Right renal pelvis (tissue), 4 donors: ENCODE data around the gene CPE. TPM values are rescaled to one million over a fixed set of nuclear protein-coding genes. Genes with fewer than 3 reads are reported as not detected.
A peak's percentile ranks its signal among the peaks of the same experiment; 100 is the strongest.

Experiments
- DNase-seq, 4 donors: peaks; one replicate each; pipeline ENCODE4 v3.0.0-alpha.2; 2013; ENCODE audit warnings: low read depth in 4 of 4, low spot score in 3 of 4, missing footprints in 1 of 4
- polyA plus RNA-seq, 4 donors: library from polyadenylated mRNA; unstranded; fragments of 120-200 nt; gene quantifications; one replicate each; pipeline ENCODE4 v1.2.1, GENCODE V29; 2013; ENCODE audit not compliant: insufficient read length in 4 of 4

The CPE gene
- polyA plus RNA-seq, 4 donors: 123 to 179 (median 151) TPM

- no peak for DNase-seq
Observed at GRCh38 chr4:165504184-165504583, 125.4 kb downstream of the CPE start.

GRCh38 chr4:165505958-165506837 lies 127.4 kb downstream of the CPE start:
- DNase-seq: no peak

DNA sequence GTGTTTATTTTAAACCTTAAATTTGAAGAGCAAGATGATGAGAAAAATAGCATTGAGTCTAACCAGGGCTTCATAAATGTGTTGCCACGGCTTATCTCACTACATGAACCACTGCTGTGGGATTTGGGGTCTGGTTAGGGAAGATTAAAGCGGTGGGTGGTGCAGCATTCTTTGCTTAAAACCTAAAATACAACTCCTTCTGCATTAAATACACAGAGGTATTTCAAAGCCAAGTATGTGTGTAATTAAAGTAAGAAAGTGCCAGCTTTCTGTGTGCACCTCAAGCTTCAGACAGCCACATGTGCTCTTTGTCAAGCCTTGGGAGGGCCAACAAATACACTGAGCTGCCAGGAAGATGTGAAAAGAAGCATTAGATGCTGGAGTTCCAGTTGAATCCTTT lies 128.0 kb downstream of the CPE start:
- no peak for DNase-seq

DNA sequence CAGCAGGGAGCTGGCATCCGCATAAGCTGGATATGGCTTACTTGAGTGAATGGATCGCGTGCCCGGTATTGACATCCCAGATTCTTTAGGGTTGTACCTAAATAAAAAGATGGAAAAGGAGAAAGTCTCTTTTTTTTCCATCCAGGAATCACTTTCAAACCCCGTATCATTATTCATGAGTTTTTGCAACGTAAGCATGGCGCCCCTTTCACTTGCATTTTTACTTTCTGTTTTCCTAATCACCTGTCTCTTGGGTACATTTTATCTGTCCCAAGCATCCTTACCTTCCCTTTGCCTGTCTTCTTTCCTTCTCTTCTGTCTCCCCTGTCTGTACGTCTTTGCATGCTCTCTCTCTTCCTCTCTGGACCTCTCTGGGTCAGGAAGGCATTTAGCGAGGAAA lies 128.6 kb downstream of the CPE start:
- DNase-seq: no peak

GRCh38 chr4:165508372-165509120 lies 129.7 kb downstream of the CPE start:
- no peak for DNase-seq

DNA sequence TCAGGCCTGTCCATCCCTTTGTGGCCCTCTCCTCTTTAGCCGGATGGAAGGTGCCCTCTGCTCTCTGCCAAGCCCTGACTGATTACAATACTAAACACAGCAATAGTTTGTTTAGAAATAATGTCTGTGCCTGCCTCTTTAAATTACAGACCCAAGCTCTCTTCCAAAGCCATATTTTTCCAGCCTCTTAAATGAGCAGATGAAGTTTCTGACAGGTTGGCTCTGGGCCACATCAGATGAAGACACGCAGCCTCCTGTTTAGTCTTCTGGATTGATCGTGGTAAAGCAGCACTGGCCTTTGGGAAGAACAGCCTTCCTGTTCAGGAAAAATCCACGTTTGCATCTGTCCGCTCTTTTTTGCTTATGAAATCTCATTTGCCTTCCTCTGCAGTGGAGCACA lies 133.6 kb downstream of the CPE start:
- peak in 2 of 4 donors; percentile 5 to 8 for DNase-seq

DNA sequence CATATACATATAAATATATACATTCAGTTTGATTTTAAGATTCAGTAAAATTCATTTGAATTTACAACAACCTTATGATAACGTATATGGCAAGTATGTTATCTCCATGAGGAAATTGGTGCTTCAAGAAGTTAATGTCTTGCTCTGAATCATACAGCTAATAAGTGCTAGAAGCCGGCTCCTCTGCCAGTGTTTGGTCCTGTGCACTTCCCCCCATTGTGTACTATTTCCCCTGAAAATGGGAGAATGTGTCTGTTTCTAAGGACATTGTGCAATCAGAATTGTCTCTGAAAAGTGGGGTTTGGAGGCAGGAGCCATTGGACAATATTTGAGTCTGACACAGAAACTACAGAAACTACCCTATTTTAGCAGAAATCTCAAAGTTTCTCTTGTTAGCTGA lies 135.9 kb downstream of the CPE start:
- DNase-seq: no peak

DNA sequence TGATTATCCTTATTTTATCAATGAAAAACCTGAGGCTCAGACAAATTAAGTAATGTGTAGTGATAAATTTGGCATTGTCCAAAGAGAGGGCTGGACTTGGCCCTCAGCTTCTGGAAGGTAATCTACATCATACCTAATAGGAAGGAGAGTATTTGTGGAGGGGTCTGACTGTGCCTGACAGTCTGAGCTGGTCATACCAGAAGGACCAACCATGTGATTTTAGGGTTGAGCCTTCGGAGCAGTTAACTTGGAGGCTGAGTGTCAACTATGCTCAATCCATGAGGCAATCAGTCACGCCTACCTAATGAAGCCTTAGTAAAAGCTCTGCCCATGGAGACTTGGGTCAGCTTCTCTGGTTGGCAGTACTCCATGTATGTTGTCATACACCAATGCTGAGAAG lies 136.4 kb downstream of the CPE start:
- no peak for DNase-seq

GRCh38 chr4:165516281-165516833 lies 137.5 kb downstream of the CPE start:
- no peak for DNase-seq

DNA sequence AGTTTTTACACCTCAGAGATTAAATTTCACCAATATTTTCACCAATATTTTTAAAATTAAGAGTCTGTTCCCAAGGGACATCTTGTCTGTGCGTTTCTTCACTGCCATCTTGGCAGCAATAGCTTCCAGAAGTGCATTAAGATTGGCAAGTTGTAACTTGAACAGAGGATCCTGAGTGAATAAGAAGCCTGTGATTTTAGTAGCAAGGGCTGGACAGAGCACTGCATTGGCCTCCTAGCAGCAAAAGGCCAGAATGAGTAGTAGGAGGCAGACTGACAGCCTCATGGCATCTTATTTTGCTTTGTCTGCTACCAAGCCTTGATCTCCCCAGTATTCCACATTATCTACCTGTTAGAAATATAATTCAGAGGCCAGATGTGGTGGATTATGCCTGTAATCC lies 138.4 kb downstream of the CPE start:
- no peak for DNase-seq

- DNase-seq: no peak
Observed at GRCh38 chr4:165518024-165518616, 139.3 kb downstream of the CPE start.

- DNase-seq: no peak
Observed at GRCh38 chr4:165518686-165519085, 139.9 kb downstream of the CPE start.

DNA sequence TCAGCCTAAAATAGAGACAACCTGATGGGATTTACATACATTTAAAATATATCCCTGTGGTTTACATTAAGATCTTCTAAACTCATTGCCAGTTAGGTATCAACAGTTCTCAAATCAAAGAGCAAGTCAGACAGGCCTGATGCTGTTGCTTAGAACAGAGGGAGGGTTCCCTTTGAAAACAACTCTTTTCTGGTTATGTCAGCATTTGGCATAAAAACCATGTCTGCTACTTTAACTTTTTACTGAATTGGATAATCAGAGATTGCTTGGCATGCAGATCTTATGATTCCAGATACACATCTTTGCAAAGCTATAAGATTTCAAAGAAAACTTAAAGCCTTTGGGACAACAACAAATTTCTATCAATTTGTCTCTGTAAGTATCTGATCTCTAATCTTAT lies 140.8 kb downstream of the CPE start:
- no peak for DNase-seq

DNA sequence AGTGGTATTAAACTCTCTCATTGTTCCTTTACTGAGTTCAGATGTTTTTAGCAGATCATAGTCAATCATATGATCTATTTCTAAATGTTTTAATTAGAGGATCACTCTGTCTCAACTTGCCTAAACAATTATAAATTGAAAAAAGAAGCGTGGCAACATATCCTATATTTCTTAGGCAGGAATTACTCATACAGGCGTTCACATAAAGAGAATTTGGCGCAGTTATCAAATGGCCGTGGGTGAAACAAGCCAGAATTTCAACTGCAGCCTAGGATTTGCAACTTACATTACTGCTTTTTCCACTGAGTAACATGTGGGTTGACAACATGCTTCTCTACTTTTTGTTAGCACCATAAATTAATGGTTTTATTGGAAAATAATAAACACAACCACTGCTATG lies 141.3 kb downstream of the CPE start:
- no peak for DNase-seq

- no peak for DNase-seq
Observed at GRCh38 chr4:165522050-165522449, 143.2 kb downstream of the CPE start.

GRCh38 chr4:165524532-165525190 lies 145.9 kb downstream of the CPE start:
- no peak for DNase-seq

DNA sequence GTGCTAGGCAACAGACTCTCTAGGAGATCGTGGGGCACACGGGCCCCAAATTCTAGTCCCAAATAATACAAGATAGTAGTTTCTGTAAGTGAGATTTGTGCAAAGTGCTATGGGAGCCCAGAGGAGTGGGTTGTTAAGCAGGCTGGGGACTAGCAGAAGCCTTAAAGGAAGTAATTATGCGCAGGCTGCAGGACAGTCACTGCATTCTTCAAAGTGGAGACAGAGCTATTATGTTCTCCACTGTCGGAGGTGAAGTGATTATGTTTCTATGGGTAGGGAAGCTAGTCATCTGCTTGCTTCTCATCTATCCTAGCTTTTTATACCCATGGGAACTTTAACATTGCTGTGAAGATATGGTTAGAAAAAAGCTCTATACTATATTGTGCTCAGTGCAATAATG lies 154.2 kb downstream of the CPE start:
- DNase-seq: no peak

DNA sequence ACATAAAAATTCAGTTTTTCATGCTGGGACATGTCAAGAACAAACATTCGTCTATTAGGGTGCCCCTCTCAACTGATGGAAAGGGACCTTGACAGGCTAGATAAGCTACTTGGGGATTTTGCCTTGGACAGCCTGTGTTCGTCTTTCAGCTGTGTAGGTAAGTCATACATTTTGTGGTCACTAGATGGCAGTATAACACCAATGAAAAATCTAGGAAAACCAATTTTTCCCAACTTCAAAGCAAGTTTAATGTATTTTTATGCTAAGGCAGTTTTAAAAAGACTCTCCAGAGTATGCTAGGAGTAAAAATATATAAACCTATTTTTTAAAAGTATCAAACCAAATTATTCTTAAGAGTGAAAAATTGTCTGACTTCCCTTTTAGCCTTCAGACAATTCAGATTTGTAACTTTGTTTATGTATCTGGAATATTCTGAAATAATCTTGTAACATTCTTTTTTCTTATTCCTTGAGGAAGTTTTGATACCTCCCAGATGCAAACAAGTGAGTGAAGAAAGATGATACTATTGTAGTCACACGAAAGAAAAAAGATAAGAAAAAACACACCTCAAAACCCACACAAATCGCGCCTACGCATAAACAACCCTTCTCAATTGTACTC lies 158.3 kb downstream of the CPE start:
- DNase-seq: peak; percentile 30 to 54 (median 50)

DNA sequence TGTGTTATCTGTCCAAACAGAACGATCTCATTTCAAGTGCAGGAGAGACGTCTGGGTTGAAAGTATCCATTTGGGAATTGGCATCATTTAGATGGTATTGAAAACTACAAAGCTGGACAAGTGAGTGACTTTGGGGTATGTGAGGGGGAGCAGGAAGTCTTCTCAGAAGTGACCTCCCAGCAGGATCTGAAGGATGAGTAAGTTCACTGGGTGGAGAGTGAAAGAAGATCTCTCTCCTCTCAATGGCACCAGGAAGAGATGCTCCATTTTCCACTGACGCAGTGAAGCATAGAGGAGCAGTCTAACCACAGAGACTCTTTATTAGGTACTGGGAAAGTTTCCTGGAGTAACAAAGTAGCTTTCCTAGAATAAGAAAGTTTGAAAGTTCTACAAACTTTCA lies 161.0 kb downstream of the CPE start:
- DNase-seq: no peak

DNA sequence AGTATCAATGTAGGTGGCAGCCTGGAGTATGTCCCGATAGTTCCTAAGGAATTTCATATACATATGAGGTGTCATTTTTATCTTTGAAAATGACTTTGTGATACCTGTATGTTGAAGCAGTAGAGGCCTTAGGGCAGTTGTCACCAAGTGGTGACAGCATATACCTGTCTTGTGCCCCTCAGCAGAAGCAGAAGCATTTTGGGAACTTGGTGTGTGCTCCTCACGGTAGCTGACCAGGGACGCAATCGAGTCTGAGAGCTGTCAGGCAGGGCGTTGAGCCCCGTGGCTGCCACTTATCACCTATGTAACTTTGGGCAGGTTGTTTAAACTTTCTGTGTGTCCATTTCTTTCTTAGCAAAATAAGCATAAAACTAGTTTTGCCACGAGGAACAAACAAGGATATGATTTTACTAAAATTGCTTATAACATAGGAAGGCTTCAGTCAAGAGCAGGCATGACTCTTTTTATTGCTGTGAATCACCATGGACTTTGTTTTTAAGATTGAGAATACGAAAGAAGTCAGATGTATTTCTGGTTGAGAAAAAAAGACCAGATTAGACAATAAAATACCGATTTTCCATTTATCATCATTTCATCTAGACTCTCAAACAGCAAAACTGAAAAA lies 161.5 kb downstream of the CPE start:
- DNase-seq: no peak
